NCI-H446 (cell line): ENCODE data around the gene CDK6.
A peak's percentile ranks its signal among the peaks of the same experiment; 100 is the strongest.

ENCODE experiments used
- DNase-seq, 2 experiments: peaks; one replicate each; lab custom pipeline; 2025; lab: John Stamatoyannopoulos, UW

The CDK6 gene

GRCh38 chr7:92845736-92846135 lies 9.4 kb upstream of the CDK6 start:
- no peak for DNase-seq

GRCh38 chr7:92843781-92844180 lies 7.4 kb upstream of the CDK6 start:
- no peak for DNase-seq

GRCh38 chr7:92843034-92843760 lies 6.8 kb upstream of the CDK6 start:
- no peak for DNase-seq

DNA sequence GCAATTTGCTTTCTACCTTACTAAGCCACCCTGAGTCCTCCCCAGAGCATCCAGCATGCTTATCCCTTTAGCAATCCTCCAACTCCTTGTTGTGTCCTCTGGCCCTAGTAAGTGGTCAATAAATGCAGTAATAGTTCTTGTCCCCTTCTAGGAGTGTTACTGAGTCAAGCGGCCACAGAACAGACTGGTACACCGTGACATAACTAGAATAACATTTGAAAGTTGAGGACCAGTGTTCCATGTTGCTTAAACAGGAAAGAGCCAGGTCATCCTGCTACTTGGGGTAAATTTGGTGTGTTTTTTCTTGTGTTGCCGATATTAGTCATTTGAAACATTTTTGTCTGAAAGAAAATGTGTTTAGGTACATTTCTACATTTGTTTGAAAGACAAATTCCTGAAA lies 4.8 kb upstream of the CDK6 start:
- DNase-seq = no peak

DNA sequence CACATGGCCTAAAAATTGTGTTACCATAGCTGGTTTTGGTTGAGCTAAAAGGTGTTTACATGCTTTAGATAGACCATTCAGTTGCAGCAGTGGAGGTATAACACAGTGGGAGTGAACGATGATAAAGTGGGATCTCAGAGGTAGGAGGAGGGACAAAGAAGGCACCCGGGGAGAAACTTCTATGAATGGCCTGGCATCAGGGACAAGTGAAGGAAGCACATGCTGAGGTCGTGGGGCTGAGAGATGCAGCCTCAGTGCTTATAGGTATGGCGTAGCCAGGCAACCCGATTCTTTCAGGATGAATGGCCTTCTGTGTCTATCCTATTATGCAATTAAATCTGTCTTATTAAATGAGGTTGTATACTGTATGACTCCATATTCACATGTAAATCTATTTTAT lies 3.9 kb upstream of the CDK6 start:
- no peak for DNase-seq

- DNase-seq = no peak
These were observed 3.5 kb upstream of the CDK6 start for GRCh38 chr7:92839901-92840300.

- DNase-seq = no peak
These were observed 2.6 kb upstream of the CDK6 start for GRCh38 chr7:92838934-92839333.

DNA sequence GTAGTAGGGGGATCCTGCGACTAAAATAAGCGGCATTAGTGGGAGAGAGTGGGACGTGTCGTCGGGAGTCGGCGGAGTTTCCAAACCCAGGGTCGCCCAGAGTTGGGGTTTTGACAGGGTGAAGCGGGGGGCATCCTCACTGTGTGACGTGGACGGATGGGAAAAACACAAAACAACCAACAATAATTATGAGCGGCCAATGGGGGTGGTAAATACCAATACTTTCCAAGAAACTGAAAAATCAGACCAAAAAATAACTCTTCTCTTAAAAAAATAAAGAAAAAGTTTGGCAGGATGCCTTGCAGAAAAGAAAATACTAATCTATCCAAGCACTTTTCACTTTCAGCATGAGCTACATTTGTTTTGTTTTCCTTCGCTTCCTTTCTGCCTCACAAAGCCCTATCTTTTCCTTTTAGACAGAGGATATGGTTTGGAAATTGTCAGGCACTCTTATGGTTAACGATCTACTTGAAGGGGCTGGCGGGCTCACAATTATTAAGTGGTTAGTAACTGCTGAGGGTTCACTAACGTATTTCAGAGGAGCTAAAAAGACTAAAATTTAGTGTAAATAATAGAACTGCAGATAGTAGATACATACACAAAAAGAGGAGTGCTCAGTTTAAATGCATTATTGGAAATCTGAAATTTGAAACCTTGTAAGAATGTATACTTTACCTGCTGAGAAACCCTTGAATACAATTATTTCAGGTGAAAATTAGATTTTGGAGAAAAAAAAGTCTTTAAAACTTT lies 802 bp upstream of the CDK6 start:
- no peak for DNase-seq

DNA sequence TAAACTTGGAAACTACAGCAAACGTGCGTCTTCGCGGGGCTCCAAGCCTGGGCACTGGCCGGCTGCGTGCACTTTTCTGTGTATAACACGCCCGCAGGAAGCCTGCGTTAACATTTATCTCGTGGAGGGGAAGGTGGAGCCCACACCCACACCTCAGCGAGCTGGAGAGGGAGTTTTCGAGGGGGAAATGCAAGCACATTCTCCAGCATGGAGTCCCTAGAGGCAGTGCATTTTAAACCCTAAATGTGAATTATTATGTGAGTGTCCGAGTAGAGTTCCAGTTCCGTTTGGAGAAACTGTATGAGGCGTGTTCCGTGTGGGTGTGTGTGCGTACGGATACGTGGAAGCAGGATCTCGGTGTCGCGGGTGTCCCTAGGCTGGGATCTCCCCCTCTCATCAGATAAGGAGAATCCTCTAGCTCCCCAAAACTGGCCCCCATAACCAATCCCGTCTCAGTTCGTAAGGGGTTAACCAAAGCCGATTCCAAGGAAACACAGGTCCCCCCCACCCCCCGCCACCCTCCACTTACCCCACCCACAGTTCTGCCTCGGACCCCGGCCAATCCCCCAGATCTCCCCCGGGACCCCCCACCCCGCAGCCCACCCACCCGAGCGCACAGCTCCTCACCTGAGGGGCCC lies 403 bp downstream of the CDK6 start:
- DNase-seq = no peak

DNA sequence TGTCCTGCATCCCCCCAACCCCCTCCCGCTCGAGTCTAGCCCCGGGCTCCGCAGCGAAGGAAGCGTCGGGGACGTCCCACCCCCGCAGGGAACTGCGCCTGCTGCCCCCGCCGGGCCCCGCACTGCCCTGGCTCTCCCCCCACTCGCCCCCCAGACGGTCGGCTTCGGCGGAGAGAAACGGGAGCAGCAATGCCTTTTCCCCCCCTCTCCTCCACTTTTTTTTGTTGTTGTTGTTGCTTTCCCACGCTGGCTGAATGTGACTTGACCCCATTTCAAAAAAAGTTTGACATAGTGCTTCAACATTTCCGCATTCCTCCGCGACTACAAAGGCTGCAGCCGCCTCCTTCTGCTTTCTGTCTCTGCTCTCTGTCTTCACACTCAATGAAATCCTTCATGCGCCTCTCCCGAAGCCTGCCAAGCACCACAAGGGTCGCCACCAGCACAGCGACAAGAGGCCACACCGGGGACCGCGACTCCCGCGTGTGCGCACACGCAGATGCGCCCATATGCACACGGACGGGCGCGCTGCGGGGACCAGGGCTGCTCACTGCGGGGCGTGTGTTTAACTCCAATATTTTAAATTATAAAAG lies 1.0 kb downstream of the CDK6 start:
- DNase-seq = peak in 1 of 2 experiments; percentile 1

DNA sequence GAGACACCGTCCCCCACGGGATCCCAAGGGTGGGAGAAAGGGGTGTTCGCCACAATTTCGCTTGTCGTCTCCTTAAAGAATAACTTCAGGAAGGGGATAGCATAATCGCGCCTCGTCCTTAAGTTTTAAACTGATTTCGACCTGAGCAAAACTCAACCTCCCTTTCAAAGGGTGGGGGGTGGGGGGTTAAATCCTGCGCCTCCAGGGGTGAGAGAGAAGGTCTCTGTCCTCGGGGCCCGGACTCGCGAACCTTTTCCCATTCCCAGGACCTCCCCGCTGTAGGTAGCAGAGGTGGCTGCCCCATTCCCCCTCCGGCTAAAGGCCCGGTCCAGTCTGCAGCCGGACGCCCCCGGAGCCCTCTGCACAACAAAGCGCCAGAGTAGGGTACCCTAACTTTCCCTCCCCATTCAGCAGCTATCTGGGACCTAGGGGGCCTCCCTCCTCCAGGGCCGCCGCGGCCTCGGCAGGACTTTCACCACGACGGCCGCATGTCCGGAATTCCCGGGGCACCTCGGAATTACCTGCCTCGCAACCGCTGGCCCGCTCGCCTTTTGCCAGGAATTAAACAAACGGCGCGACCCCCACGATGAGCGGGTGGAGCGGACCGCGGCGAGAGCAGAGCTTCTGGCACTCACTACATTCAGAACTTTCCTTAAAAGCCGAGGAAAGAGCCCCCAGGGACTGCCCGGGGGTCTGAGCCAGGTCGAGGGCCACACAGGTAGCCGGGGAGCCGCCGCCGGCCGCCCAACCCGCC lies 1.7 kb downstream of the CDK6 start:
- no peak for DNase-seq

GRCh38 chr7:92833766-92834506 lies 2.4 kb downstream of the CDK6 start:
- DNase-seq = peak; percentile 39 to 55

DNA sequence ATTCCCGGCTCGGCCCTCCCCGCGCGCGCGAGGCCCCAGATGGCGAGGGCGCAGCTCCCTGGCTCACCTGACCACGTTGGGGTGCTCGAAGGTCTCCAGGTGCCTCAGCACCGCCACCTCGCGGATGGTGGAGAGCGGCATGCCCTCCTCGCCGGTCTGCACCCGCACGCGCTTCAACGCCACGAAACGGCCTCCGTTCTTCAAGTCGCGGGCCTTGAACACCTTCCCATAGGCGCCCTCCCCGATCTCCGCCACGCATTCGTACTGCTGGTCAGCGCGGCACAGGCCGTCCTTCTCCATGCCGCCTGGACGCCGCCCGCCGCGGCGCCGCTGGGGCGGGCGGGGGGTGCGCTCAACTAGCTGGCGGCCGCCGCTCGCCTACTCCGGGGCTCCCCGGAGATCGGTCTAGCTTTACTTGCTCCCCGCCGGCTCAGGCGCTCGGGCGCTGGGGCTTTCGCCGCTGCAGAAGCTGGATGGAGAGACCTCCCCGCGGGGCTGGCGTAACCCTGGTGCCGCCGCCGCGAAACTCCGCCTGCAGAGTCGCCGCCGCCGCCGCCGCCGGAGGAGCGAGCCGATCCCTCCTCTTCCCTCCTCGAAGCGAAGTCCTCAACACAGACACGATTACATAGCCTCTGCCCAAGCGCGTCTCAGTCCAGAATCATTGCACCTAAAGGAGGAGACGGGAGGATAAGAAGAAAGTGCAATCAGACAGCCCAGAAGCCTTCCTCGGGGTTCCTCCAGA lies 3.2 kb downstream of the CDK6 start:
- DNase-seq = peak; percentile 28 to 72

- DNase-seq = no peak
These were observed 3.8 kb downstream of the CDK6 start for GRCh38 chr7:92832534-92833023.

GRCh38 chr7:92831716-92832533 lies 4.4 kb downstream of the CDK6 start:
- no peak for DNase-seq

DNA sequence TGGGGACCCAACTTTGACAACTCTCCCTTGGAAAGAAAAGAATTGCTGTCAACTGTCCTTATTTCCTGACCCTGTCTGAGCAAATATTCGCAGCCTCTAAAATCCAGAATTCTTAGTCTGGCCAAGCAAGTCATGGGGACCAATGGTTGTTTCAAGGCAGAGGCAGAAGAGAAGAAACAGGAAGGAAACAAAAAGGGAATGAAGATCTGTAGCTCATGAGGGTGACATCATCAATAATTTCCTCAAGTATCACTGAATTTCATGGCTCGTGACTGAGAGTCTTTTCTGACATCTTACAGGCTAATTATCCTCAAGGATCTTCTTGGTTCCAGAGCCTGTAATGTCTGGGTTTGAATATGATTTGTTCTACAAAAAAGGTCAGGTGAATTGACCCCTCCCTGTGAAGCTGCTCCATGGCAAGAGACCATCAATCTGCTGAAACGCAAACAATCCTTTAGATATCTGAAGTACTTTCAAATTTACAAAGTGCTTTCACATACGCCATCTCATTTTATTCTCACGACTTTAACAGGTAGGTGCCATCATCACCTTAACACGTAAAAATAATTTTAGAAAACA lies 5.8 kb downstream of the CDK6 start:
- no peak for DNase-seq

DNA sequence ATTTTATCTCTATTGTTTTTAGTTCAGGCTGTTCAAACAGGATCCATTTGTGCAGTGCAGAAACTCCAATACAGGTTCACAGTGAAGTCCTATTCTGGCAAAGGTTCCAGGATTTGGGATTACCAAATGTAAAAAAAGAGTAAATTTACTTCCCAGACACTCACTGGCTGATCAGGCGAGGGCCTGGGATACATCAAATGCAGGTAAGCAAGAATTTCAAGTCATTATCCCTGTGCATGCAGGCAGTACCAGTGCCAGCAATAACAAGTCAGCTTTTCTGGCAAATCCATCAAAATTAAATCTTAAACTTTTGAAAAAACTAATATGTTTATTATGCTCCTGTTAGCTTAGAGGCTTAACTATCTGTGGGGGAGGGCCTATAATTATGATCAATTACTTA lies 6.3 kb downstream of the CDK6 start:
- no peak for DNase-seq

DNA sequence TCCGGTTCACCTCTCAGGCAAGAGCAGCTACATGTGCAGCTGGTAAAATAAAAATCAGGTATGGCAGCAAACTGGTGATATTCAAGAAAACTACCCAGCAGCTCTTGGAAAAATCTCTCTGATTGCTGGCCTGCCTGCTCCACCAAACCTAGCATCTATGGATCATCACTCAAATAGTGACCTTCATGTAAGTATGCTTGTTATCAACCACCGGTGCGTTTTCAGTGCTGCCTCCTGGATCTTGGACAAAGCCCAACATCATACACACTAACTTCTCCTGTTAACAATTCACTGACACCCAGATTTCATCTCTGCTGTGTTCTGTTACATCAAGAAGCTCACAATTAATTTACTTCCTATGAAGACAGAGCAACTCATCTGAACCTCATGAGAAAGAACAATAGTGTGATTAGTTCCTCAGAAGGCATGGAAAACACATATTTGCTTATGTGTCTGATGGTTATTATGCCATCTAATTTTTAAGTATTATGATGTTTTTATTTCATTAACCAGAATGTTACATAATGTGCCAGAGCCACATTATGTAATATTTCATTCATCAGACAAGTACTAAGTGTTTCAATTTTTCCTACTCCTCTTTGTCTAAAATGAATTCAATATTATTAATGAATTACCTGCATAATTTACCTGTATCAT lies 8.8 kb downstream of the CDK6 start:
- DNase-seq = no peak
